Muscle of back (tissue), 11 donors: ENCODE data around the gene S100A3. TPM values are rescaled to one million over a fixed set of nuclear protein-coding genes. Genes with fewer than 3 reads are reported as not detected.
"Not testable (repeated sequence)": the region's sequence is repeated elsewhere in the genome, so short reads cannot be mapped to it uniquely, and the experiment has no call there.

Experiments
- DNase-seq, 3 donors: peaks; one replicate each; pipeline versions ENCODE4 v3.0.0 to v3.0.0-alpha.2; 2013
- polyA plus RNA-seq, 10 donors: library from polyadenylated mRNA; unstranded; fragments of 120-200 nt; gene quantifications; one replicate each; pipeline ENCODE4 v1.2.1, GENCODE V29; 2013; ENCODE audit not compliant: insufficient read length in 10 of 10

Gene S100A3
- polyA plus RNA-seq, 10 donors = 0.35 to 1.2 (median 0.86) TPM; not detected in 2

- peak in 2 of 3 donors; percentile 29 to 77 for DNase-seq
These were observed 13.6 kb downstream of the S100A3 start, which contains the start of gene S100A6 for GRCh38 chr1:153535242-153536011. TSS of gene S100A6 (minus strand) at chr1:153535991. CDS start at chr1:153535339, 652 bp downstream.

DNA sequence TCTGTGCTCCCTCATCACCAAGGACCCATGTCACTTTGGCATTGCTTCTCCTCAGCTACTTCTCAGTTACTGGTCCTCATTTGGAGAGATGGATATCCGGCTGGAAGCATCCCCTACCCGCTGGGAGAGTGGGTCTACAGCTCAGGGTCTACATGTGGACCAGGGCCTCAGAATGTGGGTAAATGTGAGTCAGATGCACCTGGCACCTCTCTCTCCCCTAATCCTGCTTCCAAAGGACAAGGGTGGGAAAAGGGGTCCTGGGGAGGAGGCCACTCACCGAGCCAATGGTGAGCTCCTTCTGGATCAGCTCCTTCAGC, 14.2 kb downstream of the S100A3 start:
- DNase-seq = no peak

GRCh38 chr1:153534226-153534924, 14.7 kb downstream of the S100A3 start:
- no peak for DNase-seq

GRCh38 chr1:153533689-153534201, 15.3 kb downstream of the S100A3 start:
- DNase-seq = peak in 1 of 3 donors; percentile 83

DNA sequence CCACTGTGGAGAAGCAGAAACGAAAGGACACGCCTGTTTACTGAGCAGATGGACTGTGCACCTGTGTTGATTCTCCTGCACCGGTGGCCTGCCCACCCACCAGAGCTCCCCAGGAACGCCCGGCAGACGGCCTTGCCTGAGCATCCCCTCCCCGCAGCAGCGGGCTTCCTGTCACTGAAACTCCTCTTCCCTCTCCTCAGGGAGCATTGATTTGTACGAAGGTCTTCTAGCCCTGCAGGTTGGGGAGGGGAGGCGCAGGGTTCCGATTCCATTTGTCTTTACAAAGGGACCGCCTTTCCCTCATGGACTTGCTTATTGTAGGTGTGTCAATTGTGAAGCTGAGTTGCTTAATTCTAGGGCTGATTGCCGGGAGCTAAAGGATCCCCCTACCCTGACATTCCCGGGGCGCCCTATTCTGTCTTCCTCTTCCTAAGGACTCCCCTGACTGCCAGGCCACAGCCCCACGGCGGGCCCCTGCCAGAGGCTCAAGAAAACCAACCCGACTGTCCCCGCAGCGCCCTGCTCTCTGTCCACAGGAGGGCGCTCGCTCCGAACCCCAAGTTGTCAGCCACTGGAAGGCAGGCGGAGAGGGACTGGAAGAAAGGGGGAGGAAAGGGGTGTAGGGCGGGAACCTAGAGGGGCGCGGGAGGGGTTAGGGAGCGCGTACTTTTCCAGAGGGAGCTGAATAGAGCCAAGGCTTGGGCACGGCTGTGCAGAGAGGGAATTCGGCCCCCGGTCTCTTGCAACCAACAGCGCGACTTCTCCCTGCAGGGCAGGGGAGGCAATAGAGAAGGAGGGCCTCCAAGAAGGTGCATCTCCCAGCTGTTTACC, 16.1 kb downstream of the S100A3 start:
- DNase-seq = peak; percentile 88 to 94 (median 90)

GRCh38 chr1:153532181-153532580, 16.9 kb downstream of the S100A3 start:
- DNase-seq = no peak

GRCh38 chr1:153531638-153532037, 17.4 kb downstream of the S100A3 start:
- DNase-seq = no peak

GRCh38 chr1:153527683-153528040, 21.4 kb downstream of the S100A3 start:
- no peak for DNase-seq

DNA sequence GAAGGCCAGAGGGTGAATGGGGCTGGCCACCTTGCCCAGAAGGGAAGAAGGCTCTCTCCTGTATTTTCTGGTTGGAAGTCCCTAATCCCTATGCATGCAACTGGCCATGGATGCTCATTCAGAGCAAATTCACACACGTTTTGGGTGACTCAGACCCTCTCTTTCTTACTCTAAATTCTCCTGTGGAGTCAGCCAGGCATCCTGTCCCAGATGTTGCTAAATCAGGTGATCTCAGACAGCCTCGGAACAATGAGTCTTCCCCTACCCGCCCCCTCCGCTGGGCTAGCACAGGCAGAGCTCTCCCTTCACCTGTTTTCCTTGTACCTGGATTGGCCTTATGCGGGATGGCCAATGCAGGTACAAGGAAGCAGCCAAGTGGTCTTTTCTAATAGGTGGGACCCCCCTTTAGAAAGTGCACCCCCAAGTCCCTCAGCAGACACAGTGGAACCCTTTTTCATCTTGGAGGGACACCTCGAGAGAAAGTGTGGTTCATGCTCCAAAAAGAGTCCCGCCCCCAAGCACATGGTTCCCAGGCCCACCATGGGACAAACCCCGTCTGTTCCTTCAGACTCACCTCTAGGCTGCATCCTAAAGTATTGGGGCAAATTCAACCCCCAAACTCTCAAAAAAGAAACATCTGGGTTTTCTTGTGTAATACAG, 21.9 kb downstream of the S100A3 start:
- DNase-seq = no peak

- DNase-seq = no peak
These were observed 22.9 kb downstream of the S100A3 start for GRCh38 chr1:153526132-153526543.

DNA sequence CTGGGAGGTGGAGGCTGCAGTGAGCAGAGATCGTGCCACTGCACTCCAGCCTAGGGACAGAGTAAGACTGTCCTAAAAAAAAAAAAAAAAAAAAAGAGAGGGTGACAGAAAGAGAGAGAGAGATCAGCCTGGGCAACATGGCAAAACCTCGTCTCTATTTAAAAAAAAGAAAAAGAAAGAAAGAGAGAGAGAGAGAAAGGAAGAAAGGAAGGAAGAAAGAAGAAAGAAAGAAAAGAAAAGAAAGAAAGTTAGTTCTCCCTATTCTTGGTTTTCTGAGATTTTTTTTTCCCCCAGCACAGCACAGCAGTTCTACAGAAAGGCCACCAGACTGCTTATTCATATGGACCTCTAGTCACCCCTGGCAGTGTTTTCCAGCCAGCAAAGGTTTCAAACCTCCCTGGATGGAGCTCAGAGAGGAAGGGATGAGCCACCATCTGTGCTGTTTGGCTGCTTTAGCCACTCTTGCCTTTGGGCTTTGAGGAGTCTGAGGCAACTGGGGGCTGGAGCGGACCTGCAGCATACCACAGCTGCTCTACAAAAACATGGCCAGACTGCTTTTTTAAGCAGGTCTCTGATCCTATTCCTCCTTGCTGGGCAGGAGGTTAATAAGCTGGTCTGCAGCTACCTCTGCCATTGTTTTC, 23.9 kb downstream of the S100A3 start:
- DNase-seq = peak in 1 of 3 donors; percentile 53

DNA sequence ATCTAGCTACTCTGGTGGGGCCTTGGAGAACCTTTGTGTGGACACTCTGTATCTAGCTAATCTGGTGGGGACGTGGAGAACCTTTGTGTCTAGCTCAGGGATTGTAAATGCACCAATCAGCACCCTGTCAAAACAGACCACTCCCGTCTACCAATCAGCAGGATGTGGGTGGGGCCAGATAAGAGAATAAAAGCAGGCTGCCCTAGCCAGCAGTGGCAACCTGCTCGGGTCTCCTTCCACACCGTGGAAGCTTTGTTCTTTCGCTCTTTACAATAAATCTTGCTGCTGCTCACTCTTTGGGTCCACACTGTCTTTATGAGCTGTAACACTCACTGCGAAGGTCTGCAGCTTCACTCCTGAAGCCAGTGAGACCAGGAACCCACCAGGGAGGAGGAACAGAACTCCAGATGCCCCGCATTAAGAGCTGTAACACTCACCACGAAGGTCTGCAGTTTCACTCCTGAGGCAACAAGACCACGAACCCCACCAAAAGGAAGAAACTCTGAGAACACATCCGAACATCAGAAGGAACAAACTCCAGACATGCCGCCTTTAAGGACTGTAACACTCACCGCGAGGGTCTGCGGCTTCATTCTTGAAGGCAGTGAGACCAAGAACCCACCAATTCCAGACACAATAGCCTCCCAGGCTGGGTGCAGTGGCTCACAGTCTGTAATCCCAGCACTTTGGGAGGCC, 26.6 kb downstream of the S100A3 start:
- DNase-seq = not testable (repeated sequence)

- not testable (repeated sequence) for DNase-seq
These were observed 27.2 kb downstream of the S100A3 start for GRCh38 chr1:153521808-153522207.

DNA sequence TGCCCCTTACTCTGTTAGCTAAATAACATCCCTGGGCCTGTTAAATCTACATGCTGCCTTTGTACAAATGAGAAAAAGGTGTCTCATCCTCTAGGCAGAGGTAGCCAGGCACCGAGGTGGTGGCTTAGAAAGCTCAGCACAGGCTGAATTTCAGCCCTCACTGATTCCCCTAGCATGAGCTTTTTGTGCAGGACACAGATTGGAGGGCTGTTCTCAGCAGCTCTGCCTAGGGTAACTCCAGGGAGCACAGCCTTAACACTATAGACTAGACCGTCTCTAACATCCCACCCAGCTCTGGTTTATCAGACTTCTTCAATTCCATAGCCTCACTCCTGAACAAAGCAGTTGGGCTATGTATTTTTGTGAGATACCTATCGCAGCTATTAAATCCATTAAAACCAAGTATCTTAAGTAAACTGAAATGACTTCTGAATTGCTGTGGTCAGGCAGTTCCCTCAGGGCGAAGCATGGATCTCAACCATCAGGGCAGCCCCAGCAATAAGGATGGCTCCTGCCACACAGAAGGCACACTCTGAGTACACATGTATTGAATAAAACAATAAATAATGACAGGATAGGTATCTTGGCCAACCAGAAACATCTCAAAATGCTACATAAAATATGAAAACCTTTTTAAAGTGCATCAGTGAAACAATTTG, 28.1 kb downstream of the S100A3 start:
- DNase-seq = no peak

GRCh38 chr1:153520137-153520691, 28.8 kb downstream of the S100A3 start:
- DNase-seq = not testable (repeated sequence)

- DNase-seq = no peak
These were observed 29.8 kb downstream of the S100A3 start for GRCh38 chr1:153519242-153519641.

DNA sequence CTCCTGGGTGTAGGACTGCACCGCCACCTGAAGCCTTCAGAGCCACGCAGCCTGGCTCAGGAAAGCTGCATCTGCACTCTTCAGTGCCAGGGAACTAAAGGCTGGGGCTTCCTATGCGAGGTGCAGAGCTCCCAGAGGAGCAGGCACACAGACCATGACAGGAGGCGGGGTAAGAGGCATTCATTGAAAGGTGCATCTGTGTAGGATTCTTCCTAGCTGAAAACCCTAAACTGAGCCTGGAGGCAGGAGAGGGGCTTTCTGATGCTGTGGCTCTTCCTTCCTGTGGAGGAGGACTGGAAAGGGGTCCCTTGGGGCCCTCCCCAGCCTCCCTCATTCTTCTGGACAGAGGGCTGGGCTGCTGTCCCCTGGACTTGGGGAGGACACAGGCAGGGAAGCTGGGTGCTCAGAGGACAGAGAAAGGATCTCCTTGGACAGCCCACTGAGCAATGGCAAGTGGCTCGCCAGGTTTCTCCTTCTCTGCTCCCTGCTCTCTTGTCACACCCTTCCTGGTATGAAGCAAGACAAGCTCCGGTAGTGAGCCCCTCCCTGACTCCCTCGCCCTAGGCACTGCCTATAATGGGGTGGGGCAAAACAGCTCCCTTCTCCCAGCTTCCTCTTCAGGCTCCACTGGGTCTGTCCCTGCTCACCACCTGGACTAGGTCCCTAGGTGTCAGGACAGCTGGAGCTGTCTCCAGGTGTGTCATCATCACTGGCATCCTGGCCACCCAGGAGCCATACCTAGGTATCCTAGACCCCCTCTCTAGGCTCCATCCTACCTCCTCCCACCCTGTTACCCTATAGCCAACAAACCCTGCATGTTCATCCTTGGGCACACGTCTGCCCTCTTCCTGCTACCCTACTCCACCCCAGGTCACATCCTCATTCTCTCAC, 33.3 kb downstream of the S100A3 start:
- no peak for DNase-seq

GRCh38 chr1:153513666-153514065, 35.4 kb downstream of the S100A3 start:
- DNase-seq = no peak
